B cell (primary cell): Measurements from ENCODE around the gene NTNG1. TPM values are rescaled to one million over a fixed set of nuclear protein-coding genes. Genes with fewer than 3 reads are reported as not detected.

Experiments used
- ATAC-seq: fragments of 200-7000 bp; cut with Tn5 transposase; one replicate; pipeline ENCODE4 v1.10.0; 2021; ENCODE audit warnings: low read depth, mild to moderate bottlenecking, moderate number of reproducible peaks, moderate library complexity
- CTCF ChIA-PET: fragments of 350-600 bp; sonication (Branson Sonifier 250); formaldehyde crosslinking; loops from one replicate; lab custom pipeline; 2021; ENCODE audit warnings: antibody characterized with exemption, inconsistent platforms; lab: Charles Lee
- POLR2A ChIA-PET: fragments of 350-600 bp; sonication (Branson Sonifier 250); formaldehyde crosslinking; loops from one replicate; lab custom pipeline; 2021; ENCODE audit warnings: antibody characterized with exemption; lab: Charles Lee
- DNase-seq: peaks from one replicate; pipeline ENCODE4 v3.0.0; 2013
- H2AFZ ChIP-seq: 2 replicates; pipeline ENCODE4 v1.6.1; 2012; ENCODE audit warnings: mild to moderate bottlenecking, low read depth, low read length; ENCODE audit not compliant: insufficient read depth, poor library complexity, severe bottlenecking
- H3K27ac ChIP-seq, 2 donors: 1 replicate in 1 of 2; 2 replicates in 1 of 2; pipeline ENCODE4 v1.5.1; 2012 to 2013; ENCODE audit warnings: low read length in 2 of 2, mild to moderate bottlenecking in 2 of 2, moderate library complexity in 1 of 2
- H3K27me3 ChIP-seq, 4 experiments: fragments of 200-600 bp in 1 of 4; sonication (generic) in 1 of 4; replicated peaks in 1 of 4; 1 replicate in 2 of 4; 2 replicates in 2 of 4; pipeline versions ENCODE4 v1.6.1 to v1.7.0; 2013 to 2016; ENCODE audit warnings: low read length in 3 of 4, mild to moderate bottlenecking in 2 of 4, mixed read lengths in 1 of 4, moderate library complexity in 1 of 4; ENCODE audit not compliant: insufficient read depth in 4 of 4, control insufficient read depth in 3 of 4; ENCODE audit errors: control extremely low read depth in 1 of 4
- H3K36me3 ChIP-seq, 2 experiments: replicated peaks in 1 of 2; 1 replicate in 1 of 2; 2 replicates in 1 of 2; pipeline versions ENCODE4 v1.6.1 to v1.7.1; 2013; ENCODE audit warnings: low read length in 1 of 2; ENCODE audit not compliant: insufficient read depth in 2 of 2, control insufficient read depth in 1 of 2; ENCODE audit errors: control extremely low read depth in 1 of 2, extremely low read depth in 1 of 2
- H3K4me1 ChIP-seq, 2 donors: fragments of 200-600 bp in 1 of 2; sonication (generic) in 1 of 2; 1 replicate in 1 of 2; 2 replicates in 1 of 2; pipeline versions ENCODE4 v1.5.1 to v1.6.1; 2013 to 2017; ENCODE audit warnings: low read length in 2 of 2; ENCODE audit not compliant: control insufficient read depth in 2 of 2, insufficient read depth in 2 of 2
- H3K4me2 ChIP-seq: replicated peaks from 2 replicates; pipeline ENCODE3; 2012; ENCODE audit warnings: mild to moderate bottlenecking, low read depth, low read length; ENCODE audit not compliant: poor library complexity, severe bottlenecking
- H3K4me3 ChIP-seq, 5 experiments: fragments of 200-600 bp in 1 of 5; sonication (generic) in 1 of 5; 1 replicate in 3 of 5; 2 replicates in 2 of 5; pipeline versions ENCODE4 v1.5.1 to v1.7.0; 2011 to 2016; ENCODE audit warnings: low read length in 4 of 5, mild to moderate bottlenecking in 4 of 5, low read depth in 2 of 5, control low read depth in 1 of 5, moderate library complexity in 1 of 5; ENCODE audit not compliant: insufficient read depth in 1 of 5; ENCODE audit errors: control extremely low read depth in 1 of 5, extremely low read depth in 1 of 5
- H3K79me2 ChIP-seq: fragments of 200-600 bp; sonication (generic); one replicate; pipeline ENCODE4 v1.6.0; 2016; ENCODE audit warnings: low read length; ENCODE audit not compliant: control insufficient read depth, insufficient read depth
- H3K9ac ChIP-seq: fragments of 200-600 bp; sonication (generic); 2 replicates; pipeline ENCODE4 v1.6.1; 2017; ENCODE audit warnings: mild to moderate bottlenecking, low read length, moderate library complexity
- H3K9me3 ChIP-seq, 3 donors: one replicate each; pipeline versions ENCODE4 v1.6.1 to v1.7.1; 2013; ENCODE audit warnings: low read length in 2 of 3; ENCODE audit not compliant: control insufficient read depth in 2 of 3, insufficient read depth in 1 of 3; ENCODE audit errors: control extremely low read depth in 1 of 3
- H4K20me1 ChIP-seq: 2 replicates; pipeline ENCODE4 v1.6.0; 2012; ENCODE audit warnings: mild to moderate bottlenecking, low read length; ENCODE audit not compliant: insufficient read depth, control insufficient read depth, poor library complexity, severe bottlenecking
- H3K27ac Mint-ChIP-seq: one replicate; pipeline ENCODE4 v1.8.0; 2021; ENCODE audit warnings: mixed read lengths
- H3K27me3 Mint-ChIP-seq: one replicate; pipeline ENCODE4 v1.8.0; 2021; ENCODE audit warnings: mixed read lengths
- H3K4me1 Mint-ChIP-seq: one replicate; pipeline ENCODE4 v1.8.0; 2021; ENCODE audit warnings: mixed read lengths
- H3K4me3 Mint-ChIP-seq: one replicate; pipeline ENCODE4 v1.8.0; 2021; ENCODE audit warnings: mixed read lengths
- H3K9me3 Mint-ChIP-seq: one replicate; pipeline ENCODE4 v1.8.0; 2022; ENCODE audit warnings: mixed read lengths; ENCODE audit not compliant: insufficient read depth
- CTCF ChIP-seq: fragments of 200-600 bp; IDR thresholded peaks from one replicate; pipeline ENCODE4 v1.8.0; 2022; ENCODE audit warnings: antibody characterized with exemption, mild to moderate bottlenecking
- EZH2 ChIP-seq: IDR thresholded peaks from 2 replicates; pipeline ENCODE4 v1.6.1; 2012; ENCODE audit warnings: borderline replicate concordance, low read depth, mild to moderate bottlenecking, moderate library complexity, low read length; ENCODE audit not compliant: insufficient read depth, poor library complexity, severe bottlenecking
- WGBS: methylation state at CpG from one replicate; pipeline ENCODE4 v1.1.5; 2013; ENCODE audit warnings: missing lambda C conversion rate; ENCODE audit not compliant: insufficient coverage; 5-methylcytosine and 5-hydroxymethylcytosine counted together
- intact Hi-C: fragments of 100-400 bp; cut with micrococcal nuclease; formaldehyde crosslinking; loops from one replicate; pipeline ENCODE4 v1.10.0; 2022
- polyA plus RNA-seq: library from polyadenylated mRNA; depleted of rRNA; stranded (reverse); fragments of >200 nt; gene quantifications from 2 replicates; pipeline ENCODE4 v1.2.3, GENCODE V29; 2012
- total RNA-seq, 2 donors: library from RNA; stranded (reverse); fragments of 120-200 nt in 1 of 2; gene quantifications; 1 replicate in 1 of 2; 2 replicates in 1 of 2; pipeline versions ENCODE4 v1.2.3 to v1.2.4, GENCODE V29; 2013 to 2022

The NTNG1 gene
- total and polyA plus RNA-seq, 2 donors (not counting 1 experiment from before 2014, with no cell fraction given), result 2.8 to 3.7 TPM

GRCh38 chr1:107525961-107526360, 385.1 kb downstream of the NTNG1 start:
- Mint-ChIP-seq H3K27me3 (no peaks in the 10 kb centered on the region), H3K27ac (no peak overlapping the region), H3K4me1 (peaks cover 14% of the 10 kb centered on the region), H3K4me3 (no peak overlapping the region), H3K9me3 (no peaks in the 10 kb centered on the region)
- Histone ChIP-seq H3K4me2 (no peak overlapping the region), H3K79me2 (no peaks in the 10 kb centered on the region), H3K4me1 (peaks cover 0 to 3% of the 10 kb centered on the region in 2 donors), H3K9me3 (peaks cover 0 to 4% (median 0%) of the 10 kb centered on the region in 3 donors), H3K4me3 (no peak overlapping the region), H3K36me3 (no peaks in the 10 kb centered on the region), H3K27ac (no peak overlapping the region), H3K27me3 (no peaks in the 10 kb centered on the region), H4K20me1 (no peaks in the 10 kb centered on the region), H3K9ac (no peak overlapping the region), H2AFZ (no peak overlapping the region)
- intact Hi-C loops, result loop anchor here (5.0 kb wide), 1 partner anchor 1504 kb away; no protein-coding TSS in a partner anchor
- TF ChIP-seq EZH2 (no peak), CTCF (no peak)
- ATAC-seq, result no peak
- no peak for DNase-seq
- WGBS, result no CpG with 5 or more reads among the region's 2 CpGs
- ChIA-PET CTCF (interaction anchor here (1.1 to 9.6 kb wide), 4 partner anchors 95 to 329 kb away, joined by 3 to 191 read pairs (median 42); no protein-coding TSS in a partner anchor), POLR2A (no interaction called here)

- H3K4me1 Mint-ChIP-seq, result peaks cover 14% of the 10 kb centered on the region
- H3K4me3 Mint-ChIP-seq, result no peak overlapping the region
- no peaks in the 10 kb centered on the region for H3K27me3 Mint-ChIP-seq
- no peaks in the 10 kb centered on the region for H3K9me3 Mint-ChIP-seq
- H3K27me3 ChIP-seq, result no peaks in the 10 kb centered on the region
- H3K4me3 ChIP-seq, result no peak overlapping the region
- no peaks in the 10 kb centered on the region for H3K36me3 ChIP-seq
- ATAC-seq (no peak), DNase-seq (no peak)
- no peaks in the 10 kb centered on the region for H3K9me3 ChIP-seq
- ChIA-PET POLR2A (no interaction called here), CTCF (interaction anchor here (1.1 to 9.6 kb wide), 7 partner anchors 15 to 329 kb away, joined by 3 to 191 read pairs (median 3); no protein-coding TSS in a partner anchor)
- 100% methylated on average over 1 of the region's 2 CpGs for WGBS
- H3K4me2 ChIP-seq, result no peak overlapping the region
- H3K4me1 ChIP-seq, result peaks cover 0 to 3% of the 10 kb centered on the region in 2 donors
- intact Hi-C loops, result loop anchor here (5.0 kb wide), 1 partner anchor 1504 kb away; no protein-coding TSS in a partner anchor
- TF ChIP-seq CTCF, result no peak
- no peak for TF ChIP-seq EZH2
- H3K27ac ChIP-seq, result no peak overlapping the region
- no peak overlapping the region for H3K27ac Mint-ChIP-seq
- H3K9ac ChIP-seq, result no peak overlapping the region
- H2AFZ ChIP-seq, result no peak overlapping the region
- H4K20me1 ChIP-seq, result no peaks in the 10 kb centered on the region
- H3K79me2 ChIP-seq, result no peaks in the 10 kb centered on the region
Measured at GRCh38 chr1:107526524-107527198, 385.8 kb downstream of the NTNG1 start.
